Cerebellar nuclear complex (tissue), 1 donor: ENCODE results near the gene NVL.

Experiments
- DNase-seq, 2 experiments: peaks; one replicate each; lab custom pipeline; 2025; lab: John Stamatoyannopoulos, UW

NVL gene

DNA sequence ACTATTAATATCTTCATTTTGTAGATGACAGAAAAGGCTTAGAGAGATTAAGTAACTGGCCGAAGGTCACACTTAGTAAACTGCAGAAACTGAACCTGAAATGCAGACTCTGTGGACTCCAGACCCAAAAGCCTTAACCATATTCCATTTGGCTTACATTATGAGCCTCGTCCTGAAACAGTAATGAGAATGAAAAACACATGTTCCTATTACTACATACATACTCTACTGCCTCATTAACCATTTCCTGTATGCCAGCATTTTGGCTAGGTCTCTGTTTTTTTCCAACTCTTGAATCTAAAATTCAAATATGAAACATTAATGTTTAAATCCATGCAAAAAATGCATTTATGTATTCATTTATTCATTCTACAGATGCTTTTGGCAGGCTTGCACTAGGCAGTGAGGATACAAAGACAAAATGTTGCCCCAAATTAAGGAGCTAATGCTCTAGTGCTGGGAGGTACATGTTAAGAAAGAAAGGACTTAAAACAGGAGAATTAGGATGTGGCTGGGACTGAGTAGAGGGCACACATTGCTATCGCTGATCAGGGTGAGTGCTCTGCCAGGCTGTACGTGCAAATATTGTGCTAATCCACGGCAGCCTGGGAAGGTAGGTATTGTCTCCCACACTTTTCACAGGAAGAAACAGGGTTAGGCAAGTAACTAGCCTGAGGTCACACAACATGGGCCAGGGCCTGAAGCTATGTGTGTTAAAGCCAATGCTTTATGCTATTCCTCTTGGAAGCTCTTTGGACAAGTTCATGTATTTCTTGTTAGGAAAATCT, 133.0 kb downstream of the NVL start:
- DNase-seq = no peak

DNA sequence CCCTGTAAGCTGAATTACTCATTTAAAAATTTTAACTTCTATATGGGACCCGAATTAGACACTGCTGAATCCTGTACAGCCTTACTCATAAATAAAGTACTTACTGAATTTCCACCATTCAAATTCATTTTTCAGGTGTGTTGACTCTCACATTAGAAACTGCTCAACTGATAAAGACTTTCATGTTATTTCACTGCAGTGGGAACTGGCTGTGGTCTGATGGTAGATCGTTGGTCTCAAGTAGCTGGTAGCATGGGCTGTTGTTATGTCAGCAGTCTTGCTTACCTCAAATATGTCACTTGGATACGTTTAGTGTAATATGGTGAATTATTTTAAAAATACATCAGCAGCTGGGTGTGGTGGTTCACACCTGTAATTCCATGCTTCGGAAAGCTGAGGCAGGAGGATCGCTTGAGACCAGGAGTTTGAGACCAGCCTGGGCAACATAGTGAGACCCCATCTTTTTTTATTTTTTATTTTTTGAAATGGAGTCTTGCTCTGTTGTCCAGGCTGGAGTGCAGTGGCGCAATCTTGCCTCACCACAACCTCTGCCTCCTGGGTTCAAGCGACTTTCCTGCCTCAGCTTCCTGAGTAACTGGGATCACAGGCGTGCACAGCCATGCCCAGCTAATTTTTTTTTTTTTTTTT, 136.5 kb downstream of the NVL start:
- no peak for DNase-seq

DNA sequence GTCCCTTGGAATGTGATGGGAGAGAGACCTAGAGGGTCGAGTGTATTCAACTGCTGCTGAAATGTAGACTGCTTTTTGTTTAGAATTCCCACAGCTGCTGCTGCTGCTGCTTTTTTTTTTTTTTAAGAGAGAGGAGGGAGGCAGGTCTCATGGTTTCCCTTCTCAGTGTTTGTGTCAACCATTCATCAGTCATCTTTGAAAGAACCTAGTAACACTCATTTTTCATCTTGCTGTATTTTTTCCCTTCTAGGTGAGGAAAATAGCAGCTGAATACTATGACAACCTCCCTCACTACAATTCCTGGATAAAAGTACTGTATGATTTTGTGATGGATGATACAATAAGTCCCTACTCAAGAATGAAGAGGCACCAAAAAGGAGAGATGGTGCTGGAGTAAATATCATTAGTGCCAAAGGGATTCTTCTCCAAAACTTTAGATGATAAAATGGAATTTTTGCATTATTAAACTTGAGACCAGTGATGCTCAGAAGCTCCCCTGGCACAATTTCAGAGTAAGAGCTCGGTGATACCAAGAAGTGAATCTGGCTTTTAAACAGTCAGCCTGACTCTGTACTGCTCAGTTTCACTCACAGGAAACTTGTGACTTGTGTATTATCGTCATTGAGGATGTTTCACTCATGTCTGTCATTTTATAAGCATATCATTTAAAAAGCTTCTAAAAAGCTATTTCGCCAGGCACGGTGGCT, 137.7 kb downstream of the NVL start:
- DNase-seq = no peak

DNA sequence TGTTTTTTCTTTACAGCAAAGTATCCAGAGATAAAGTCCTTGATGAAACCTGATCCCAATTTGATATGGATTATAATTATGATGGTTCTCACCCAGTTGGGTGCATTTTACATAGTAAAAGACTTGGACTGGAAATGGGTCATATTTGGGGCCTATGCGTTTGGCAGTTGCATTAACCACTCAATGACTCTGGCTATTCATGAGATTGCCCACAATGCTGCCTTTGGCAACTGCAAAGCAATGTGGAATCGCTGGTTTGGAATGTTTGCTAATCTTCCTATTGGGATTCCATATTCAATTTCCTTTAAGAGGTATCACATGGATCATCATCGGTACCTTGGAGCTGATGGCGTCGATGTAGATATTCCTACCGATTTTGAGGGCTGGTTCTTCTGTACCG, 140.4 kb downstream of the NVL start:
- DNase-seq = no peak

DNA sequence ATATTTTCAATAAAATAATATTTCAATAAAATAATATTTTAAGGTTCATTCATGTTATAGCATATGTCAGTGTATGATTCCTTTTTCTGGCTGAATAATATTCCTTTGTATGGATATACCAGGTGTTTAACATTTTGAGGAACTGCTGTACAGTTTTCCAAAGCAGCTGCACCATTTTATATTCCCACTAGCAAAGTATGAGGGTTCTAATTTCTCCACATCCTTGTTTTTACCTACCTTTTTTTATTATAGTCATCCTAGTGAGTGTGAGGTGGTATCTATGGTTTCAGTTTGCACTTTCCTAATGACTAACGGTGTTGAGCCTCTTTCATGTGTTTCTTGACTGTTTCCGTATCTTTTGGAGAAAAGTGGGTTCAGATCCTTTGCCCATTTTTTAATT, 141.7 kb downstream of the NVL start:
- no peak for DNase-seq

DNA sequence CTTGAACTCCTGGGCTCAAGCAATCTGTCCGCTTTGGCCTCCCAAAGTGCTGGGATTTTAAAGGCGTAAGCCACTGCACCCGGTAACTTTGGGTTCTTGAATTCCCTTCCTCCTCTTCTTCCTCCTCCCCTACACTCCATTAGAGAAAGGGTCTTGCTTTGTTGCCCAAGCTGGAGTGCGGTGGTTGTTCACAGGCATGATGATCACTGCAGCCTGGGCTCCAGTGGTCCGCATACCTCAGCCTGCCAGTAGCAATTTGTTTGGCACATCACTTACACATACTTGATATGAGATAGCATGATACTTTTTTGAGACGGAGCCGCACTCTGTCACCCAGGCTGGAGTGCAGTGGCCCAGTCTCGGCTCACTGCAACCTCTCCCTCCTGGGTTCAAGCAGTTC, 144.8 kb downstream of the NVL start:
- DNase-seq = no peak

DNA sequence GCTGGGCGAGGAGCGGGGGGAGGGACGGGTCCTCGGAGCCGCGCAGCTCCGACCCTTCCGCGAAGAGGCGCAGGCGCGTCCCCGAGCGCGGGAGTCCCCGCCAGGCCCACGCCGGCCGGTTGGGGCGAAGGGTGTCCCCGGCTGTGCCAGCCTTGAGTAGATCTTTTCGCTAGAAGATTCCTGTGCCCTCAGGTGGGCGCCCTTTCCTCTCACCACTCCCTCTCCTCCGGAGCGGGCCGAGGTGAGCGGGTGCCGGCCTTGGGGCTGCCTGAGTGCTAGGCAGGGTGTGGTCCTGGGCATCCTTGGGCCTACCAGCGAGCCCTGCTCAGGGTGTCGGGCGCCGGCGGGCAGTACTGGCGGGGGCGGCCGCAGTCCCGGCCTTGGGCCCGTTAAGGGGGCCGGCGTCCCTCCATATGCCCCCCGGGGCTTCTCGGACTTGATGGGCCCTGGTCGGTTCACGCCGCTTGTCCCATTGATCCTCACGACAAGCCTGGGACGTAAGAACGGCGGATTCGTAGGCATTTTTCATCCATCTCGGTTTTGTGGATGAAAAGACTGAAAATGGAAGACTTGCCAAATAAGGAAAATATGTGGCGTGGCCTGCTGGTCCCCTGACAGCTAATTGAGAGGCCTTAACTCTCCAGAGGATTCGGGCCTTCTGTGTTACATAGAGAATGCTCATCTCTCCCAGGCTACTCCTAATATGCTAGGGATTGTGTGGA, 146.2 kb downstream of the NVL start:
- no peak for DNase-seq

DNA sequence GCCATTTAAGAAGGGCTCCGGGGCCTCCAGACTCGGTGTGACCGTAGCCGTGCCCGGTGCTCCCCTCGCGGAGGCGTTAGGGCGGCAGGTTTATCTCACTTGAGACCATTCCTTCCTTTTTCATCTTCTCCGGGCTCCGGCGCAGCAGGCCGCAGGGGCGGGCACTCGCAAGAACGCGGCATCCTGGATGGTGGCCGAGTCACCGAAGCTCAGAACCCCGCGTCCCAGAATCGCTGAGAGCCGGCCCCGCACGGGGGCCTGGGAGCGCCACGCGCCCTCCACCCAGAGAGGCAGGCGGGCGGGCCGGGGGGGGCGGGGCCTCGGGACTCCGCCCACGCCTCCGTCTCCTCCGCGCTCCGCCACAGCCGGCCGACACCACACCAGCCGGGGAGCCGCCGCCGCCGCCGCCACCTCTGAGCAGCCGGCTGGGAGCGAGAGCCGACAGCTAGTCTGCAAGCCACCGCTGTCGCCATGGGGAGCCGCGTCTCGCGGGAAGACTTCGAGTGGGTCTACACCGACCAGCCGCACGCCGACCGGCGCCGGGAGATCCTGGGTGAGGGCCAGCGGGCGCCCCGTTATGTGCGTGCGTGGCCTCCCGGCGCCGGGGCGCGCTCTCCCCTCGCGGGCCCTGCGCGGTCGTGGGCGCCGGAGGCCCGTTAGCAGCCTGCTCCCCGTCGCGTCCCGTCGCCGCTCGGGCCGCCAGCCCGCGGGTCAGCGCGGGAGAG, 146.9 kb downstream of the NVL start, which contains the start of gene DEGS1:
Gene DEGS1, plus strand, starts transcription at position 375 of the 725 bp plus-strand sequence. Its CDS starts 97 bp downstream, at position 472.
- DNase-seq = peak in 1 of 2 experiments; percentile 37

DNA sequence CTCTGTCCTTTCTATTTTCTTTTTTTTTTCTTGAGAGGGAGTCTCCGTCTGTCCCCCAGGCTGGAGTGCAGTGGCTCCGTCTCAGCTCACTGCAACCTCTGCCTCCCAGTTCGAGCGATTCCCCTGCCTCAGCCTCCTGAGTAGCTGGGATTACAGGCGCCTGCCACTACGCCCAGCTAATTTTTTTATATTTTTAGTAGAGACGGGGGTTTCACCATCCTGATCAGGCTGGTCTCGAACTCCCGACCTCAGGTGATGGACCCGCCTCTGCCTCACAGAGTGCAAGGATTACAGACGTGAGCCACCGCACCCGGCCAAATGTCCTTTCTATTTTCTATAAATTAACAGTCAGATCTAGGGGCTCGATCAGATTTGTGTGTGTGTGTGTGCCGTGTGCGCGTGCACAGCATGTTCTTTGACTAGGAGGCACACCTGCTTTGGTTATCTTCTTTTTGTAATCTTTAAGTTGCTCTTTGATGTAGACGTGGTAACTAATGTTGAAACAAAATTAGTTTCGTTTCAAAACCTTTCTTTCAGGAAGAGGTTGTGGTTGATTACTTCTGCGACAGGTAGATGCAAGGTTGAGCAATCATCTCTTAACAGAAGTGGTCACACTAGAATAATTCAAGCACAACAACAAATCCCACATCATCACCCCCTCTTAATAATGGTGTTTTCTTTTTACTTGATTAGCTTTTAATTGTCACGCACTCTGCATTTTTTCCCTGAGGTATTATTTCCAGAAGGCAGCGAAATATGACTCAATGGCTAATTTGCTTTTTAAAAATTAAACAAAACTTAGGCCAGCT, 147.7 kb downstream of the NVL start:
- no peak for DNase-seq

DNA sequence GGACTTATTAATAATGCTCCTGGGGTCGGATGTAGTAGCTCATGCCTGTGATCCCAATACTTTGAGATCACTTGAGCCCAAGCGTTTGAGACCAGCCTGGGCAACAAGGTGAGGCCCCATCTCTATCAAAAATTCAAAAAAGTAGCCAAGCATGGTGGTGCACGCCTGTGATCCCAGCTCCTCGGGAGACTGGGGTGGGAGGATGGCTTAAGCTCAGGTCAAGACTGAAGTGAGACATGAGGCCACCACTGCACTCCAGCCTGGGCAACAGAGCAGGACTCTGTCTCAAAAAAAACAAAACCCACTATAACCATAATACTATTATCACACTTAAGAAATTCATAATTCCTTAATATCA, 148.5 kb downstream of the NVL start:
- DNase-seq = no peak

DNA sequence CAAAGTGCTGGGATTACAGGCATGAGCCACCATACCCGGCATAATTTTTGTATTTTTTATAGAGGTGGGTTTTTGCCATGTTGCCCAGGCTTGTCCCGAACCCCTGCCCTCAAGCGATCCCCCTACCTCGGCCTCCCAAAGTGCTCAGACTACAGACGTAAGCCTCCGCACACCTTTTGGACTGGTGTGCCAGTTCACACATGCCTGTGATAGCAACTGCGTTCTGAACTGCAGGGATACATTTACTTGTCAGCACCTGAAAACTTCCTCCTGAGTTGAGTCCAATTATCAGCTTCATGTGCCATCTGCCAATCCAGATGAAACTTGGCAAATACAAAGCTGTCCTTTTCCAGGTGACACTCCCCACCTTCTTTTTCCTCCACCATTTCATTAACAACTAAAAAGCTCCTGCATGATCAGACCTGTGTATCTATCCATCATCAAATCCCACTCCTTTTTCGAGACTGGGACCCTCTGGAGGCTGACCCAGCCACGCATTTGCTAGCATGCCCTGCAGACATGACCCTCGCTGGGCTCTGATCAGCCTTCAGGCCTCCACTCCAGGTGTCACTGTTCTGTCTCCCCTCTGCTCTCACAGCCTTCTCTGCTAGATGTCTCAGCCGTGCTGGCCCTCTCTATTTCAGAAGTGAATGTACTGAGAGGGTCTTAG, 149.1 kb downstream of the NVL start:
- no peak for DNase-seq

DNA sequence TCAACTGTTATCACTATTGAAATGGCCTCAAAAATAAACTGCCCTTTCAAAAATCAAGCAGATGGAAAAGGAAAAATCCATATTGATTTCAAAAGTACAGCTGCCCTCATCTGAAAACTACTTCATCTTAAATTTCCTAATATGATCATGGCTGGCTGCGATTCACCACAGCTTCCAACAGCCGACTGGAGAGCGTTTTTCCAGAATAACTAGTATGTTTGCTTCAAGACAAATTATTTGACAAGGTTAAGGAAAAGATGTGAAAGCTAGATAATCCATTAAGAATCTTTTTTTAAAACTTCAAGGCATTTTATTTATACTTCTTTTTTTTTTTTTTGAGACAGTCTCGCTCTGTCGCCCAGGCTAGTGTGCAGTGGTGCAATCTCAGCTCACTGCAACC, 151.1 kb downstream of the NVL start:
- DNase-seq = no peak

DNA sequence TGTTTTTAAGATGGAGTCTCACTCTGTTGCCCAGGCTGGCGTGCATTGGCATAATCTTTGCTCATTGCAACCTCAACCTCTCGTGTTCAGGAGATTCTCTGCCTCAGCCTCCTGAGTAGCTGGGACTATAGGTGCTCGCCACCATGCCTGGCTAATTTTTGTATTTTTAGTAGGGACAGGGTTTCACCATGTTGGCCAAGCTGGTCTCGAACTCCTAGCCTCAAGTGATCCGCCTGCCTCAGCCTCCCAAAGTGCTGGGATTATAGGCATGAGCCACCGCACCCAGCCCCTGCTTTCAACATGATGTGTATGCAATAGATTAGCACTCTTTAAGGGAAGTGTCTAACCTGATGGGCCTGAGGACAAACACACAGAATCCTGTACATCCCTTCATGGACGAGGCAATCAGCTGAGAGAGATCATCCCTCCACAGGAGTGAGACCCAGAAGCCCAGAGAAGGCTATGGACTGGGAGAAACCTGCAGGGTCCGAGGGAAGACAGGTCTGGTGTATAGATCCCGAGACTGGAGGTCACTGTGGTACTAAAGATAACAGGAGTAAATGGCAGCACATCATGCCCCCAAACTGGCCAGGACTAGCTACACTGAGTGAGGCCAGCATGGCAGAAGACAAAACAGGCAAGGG, 152.5 kb downstream of the NVL start:
- no peak for DNase-seq
